Neural progenitor cell (in vitro differentiated cells): Measurements from ENCODE around the gene C2orf78. TPM values are rescaled to one million over a fixed set of nuclear protein-coding genes. Genes with fewer than 3 reads are reported as not detected.
A peak's percentile ranks its signal among the peaks of the same experiment; 100 is the strongest.
"Not testable (repeated sequence)": the region's sequence is repeated elsewhere in the genome, so short reads cannot be mapped to it uniquely, and the experiment has no call there.

ENCODE experiments used
- DNase-seq: peaks from one replicate; pipeline ENCODE4 v3.0.0-alpha.2; 2016; ENCODE audit warnings: low spot score
- H2AFZ ChIP-seq: fragments of 200-600 bp; sonication (generic); replicated peaks from 2 replicates; pipeline ENCODE4 v1.6.1; 2016; ENCODE audit warnings: antibody characterized with exemption
- H3F3A ChIP-seq: fragments of 200-600 bp; sonication (generic); 2 replicates; pipeline ENCODE4 v1.6.1; 2016; ENCODE audit warnings: antibody characterized with exemption, low read depth
- H3K27ac ChIP-seq: fragments of 200-600 bp; sonication (generic); 2 replicates; pipeline ENCODE4 v1.5.1; 2016; ENCODE audit warnings: mild to moderate bottlenecking
- H3K27me3 ChIP-seq: fragments of 200-600 bp; sonication (generic); 2 replicates; pipeline ENCODE4 v1.6.1; 2016; ENCODE audit warnings: mild to moderate bottlenecking, moderate library complexity
- H3K36me3 ChIP-seq: fragments of 200-600 bp; sonication (generic); 2 replicates; pipeline ENCODE4 v1.5.1; 2016
- H3K4me1 ChIP-seq: fragments of 200-600 bp; sonication (generic); 2 replicates; pipeline ENCODE4 v1.6.1; 2016; ENCODE audit warnings: mixed run types
- H3K4me2 ChIP-seq: fragments of 200-600 bp; sonication (generic); 2 replicates; pipeline ENCODE4 v1.6.1; 2016
- H3K4me3 ChIP-seq: fragments of 200-600 bp; sonication (generic); 2 replicates; pipeline ENCODE4 v1.5.1; 2016
- H3K79me2 ChIP-seq: fragments of 200-600 bp; sonication (generic); 2 replicates; pipeline ENCODE4 v1.6.1; 2016; ENCODE audit warnings: low read depth
- H3K9ac ChIP-seq: fragments of 200-600 bp; sonication (generic); 2 replicates; pipeline ENCODE4 v1.6.1; 2016
- H3K9me3 ChIP-seq: fragments of 200-600 bp; sonication (generic); 2 replicates; pipeline ENCODE4 v1.5.1; 2016; ENCODE audit warnings: low read depth
- H4K20me1 ChIP-seq: fragments of 200-600 bp; sonication (generic); 2 replicates; pipeline ENCODE4 v1.6.1; 2016; ENCODE audit warnings: low read depth
- H3K27ac Mint-ChIP-seq: 3 replicates; pipeline ENCODE4 v1.8.0; 2021; ENCODE audit warnings: mixed read lengths
- H3K27me3 Mint-ChIP-seq: 2 replicates; pipeline ENCODE4 v1.8.0; 2022; ENCODE audit warnings: low read depth, mild to moderate bottlenecking, inconsistent platforms, moderate library complexity, mixed read lengths; ENCODE audit not compliant: insufficient read depth
- H3K36me3 Mint-ChIP-seq: 3 replicates; pipeline ENCODE4 v1.8.0; 2021; ENCODE audit warnings: mixed read lengths
- H3K4me1 Mint-ChIP-seq: 3 replicates; pipeline ENCODE4 v1.8.0; 2021; ENCODE audit warnings: mixed read lengths
- H3K4me3 Mint-ChIP-seq: 3 replicates; pipeline ENCODE4 v1.8.0; 2021; ENCODE audit warnings: mild to moderate bottlenecking, moderate library complexity, mixed read lengths
- H3K9me3 Mint-ChIP-seq: 3 replicates; pipeline ENCODE4 v1.8.0; 2020; ENCODE audit warnings: mixed read lengths
- CTCF ChIP-seq: fragments of 200-600 bp; sonication (generic); IDR thresholded peaks from 2 replicates; pipeline ENCODE4 v1.5.1; 2017; ENCODE audit warnings: antibody characterized with exemption, mild to moderate bottlenecking
- EZH2 ChIP-seq: fragments of 200-600 bp; sonication (generic); IDR thresholded peaks from 2 replicates; pipeline ENCODE4 v1.6.1; 2017; ENCODE audit warnings: antibody characterized with exemption, mild to moderate bottlenecking, moderate library complexity
- EZH2phosphoT487 ChIP-seq: fragments of 200-600 bp; sonication (generic); IDR thresholded peaks from 2 replicates; pipeline ENCODE4 v1.6.1; 2017; ENCODE audit warnings: antibody characterized with exemption
- total RNA-seq: library from RNA; depleted of rRNA; stranded (reverse); fragments of >200 nt; gene quantifications from 2 replicates; pipeline ENCODE4 v1.2.3, GENCODE V29; 2015; ENCODE audit warnings: low replicate concordance

C2orf78 gene, protein sequence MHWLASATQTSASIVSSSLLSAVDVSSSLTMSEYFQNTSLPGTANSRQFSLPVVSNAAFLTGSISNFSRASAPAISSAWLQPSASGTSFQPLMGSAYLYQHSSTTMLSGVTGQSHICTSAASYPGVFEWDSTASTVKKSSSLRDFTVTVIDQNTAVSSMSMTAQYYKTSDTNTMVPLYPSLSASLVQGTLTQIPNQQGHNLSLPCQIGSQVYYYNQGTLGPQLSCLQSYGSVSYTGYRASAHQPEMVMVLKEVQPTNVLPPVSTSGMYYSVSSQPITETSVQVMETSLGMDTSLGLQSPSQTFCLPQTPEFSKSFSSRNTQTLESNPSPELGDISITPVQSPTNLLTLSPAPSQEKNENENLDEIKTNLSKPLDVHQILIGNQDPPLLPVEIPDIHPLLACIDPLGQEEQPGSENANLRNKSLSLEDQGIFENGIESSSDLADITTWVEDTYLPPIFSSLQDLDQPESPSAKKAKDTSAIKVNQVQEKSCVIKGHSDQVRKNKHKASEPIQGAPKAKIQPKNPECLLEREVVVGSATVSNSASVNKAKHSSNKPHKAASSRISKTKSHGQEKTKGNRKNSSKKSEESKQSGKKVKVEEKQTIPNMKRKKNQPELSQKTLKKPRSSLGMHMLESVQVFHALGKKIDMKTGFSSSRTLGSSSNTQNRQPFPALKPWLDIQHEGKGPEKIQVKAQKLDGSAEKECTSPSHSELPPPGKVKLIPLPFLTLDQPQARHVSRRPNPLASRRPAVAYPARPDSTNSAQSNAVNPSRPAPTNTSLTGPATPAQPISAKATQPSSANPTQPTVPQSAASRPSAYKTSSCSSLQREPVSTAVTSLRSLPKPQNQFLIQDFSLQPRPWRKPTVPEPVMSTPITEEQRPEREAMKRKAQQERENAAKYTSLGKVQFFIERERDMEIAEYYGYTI
- total RNA-seq = 0.06 and 0.21 TPM in 2 replicates

DNA sequence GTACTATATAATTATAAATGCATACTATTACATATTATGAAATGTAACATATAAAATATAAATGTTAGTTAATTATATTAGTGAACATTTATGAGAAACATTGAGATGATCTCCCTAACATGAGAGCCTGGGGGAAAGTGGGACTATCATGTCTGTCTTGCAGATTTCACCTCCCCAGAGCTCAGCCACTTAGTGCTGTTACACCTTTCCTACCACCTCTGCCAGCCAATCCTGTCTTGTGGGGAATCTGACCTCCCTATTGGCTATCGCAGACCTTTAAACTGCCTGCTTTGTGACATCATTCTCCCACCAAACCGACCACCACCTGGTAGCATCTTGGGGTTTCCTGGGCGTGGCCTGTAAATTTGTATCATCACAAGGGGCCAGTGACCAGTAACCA, at the start of gene C2orf78:
Gene C2orf78, plus strand, starts transcription at position 301 of the 400 bp plus-strand sequence. CDS start 127 bp downstream, outside the sequence.
- H3K36me3 Mint-ChIP-seq, H3K27ac ChIP-seq, H3F3A ChIP-seq, H3K27me3 ChIP-seq, H3K36me3 ChIP-seq, H3K9me3 ChIP-seq, H3K4me3 ChIP-seq, H3K27me3 Mint-ChIP-seq, H3K27ac Mint-ChIP-seq, DNase-seq, H3K4me2 ChIP-seq, H3K4me3 Mint-ChIP-seq, H3K4me1 Mint-ChIP-seq, H3K79me2 ChIP-seq, H4K20me1 ChIP-seq, H3K4me1 ChIP-seq, H3K9ac ChIP-seq, H3K9me3 Mint-ChIP-seq: not testable (repeated sequence)
- peak within 1 kb of the TSS; percentile 57 for H2AFZ ChIP-seq

DNA sequence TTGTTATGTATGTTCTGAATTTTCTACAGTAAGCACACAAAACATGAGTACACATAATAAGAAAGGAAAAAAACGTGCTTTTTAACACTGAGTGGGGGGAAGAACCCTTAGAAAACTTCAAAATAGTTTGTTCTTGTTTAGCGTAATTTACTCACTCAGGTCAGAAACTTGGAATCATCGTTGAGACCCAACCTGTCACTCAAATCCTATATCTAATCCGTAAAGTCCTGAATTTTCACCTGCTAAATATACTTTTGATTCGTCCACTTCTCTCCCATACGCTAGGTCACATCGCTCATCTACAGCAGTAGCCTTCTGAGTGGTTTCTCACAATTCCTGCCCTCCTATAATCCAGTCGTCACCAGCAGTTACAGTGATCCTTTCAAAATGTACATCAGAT, 47.6 kb upstream of the C2orf78 start:
- Histone ChIP-seq H3K9me3 (no peaks in the 10 kb centered on the region), H2AFZ (no peak overlapping the region), H3F3A (peaks cover 9% of the 10 kb centered on the region), H3K4me1 (peaks cover 8% of the 10 kb centered on the region), H3K4me2 (peak overlapping the region; percentile 96), H3K36me3 (no peaks in the 10 kb centered on the region), H3K27ac (no peak overlapping the region), H3K9ac (peak overlapping the region; percentile 71), H3K27me3 (peaks cover 35% of the 10 kb centered on the region), H4K20me1 (peaks cover 3% of the 10 kb centered on the region), H3K79me2 (peaks cover 20% of the 10 kb centered on the region), H3K4me3 (peak overlapping the region; percentile 90)
- DNase-seq = no peak
- peaks cover 12% of the 10 kb centered on the region for H3K4me1 Mint-ChIP-seq
- peak overlapping the region; percentile 96 for H3K4me3 Mint-ChIP-seq
- no peaks in the 10 kb centered on the region for H3K27me3 Mint-ChIP-seq
- H3K36me3 Mint-ChIP-seq = peaks cover 11% of the 10 kb centered on the region
- H3K27ac Mint-ChIP-seq = peak overlapping the region; percentile 78
- TF ChIP-seq CTCF (no peak), EZH2 (no peak), EZH2phosphoT487 (no peak)
- peaks cover 8% of the 10 kb centered on the region for H3K9me3 Mint-ChIP-seq

DNA sequence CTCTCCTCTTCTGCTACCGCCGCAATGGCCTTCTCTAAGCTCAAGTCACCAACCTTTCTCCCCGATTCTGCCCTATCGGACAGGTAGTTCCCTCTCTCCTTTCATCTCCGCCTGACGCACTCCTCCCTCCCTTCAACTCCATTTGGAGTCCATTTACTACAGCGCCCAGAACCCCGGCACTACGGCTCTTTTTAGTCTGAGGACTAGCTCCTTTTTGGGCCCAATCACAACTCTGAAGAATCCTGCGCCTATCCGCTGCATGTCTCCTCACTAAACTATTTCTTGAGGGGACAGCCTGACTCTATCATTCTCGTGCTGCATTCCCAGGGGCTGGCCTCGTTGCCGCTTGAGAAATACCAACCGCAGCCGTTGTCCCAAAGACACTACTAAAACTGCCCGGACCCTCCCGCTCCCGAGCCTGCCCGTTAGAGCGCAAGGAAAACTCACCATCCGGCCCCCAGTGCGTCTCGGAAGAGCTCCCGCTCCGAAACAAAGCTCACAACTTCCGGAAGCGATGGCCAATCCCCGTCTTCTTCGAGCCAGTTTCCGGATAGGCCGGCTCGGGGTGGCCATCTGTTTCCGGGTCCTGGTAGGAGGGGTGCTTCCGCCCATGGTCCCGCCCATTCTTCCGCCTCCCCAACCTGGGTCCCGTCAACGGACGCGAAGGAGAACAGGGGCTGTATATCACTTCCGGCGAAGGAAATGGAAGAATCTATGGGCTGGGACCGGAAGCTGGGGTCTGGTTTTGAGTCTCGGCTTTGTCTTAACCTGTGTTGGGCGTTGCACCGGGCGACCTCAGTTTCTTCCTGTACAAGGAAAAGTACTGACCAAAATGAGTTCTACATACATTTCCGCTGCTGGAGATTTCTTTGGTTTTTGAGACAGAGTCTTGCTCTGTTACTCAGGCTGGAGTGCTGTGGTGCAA, 46.9 kb upstream of the C2orf78 start, which contains the start of gene TPRKB:
Gene TPRKB, minus strand, starts transcription at position 491 of the 925 bp plus-strand sequence. CDS start 2,776 bp downstream, outside the sequence.
- DNase-seq = peak; percentile 92
- Mint-ChIP-seq H3K4me1 (peaks cover 12% of the 10 kb centered on the region), H3K36me3 (peaks cover 8% of the 10 kb centered on the region), H3K27me3 (no peaks in the 10 kb centered on the region), H3K27ac (peak within 1 kb of the TSS; percentile 78), H3K9me3 (peaks cover 8% of the 10 kb centered on the region), H3K4me3 (peak within 1 kb of the TSS; percentile 96)
- Histone ChIP-seq H3K9me3 (no peaks in the 10 kb centered on the region), H3K4me3 (peak within 1 kb of the TSS; percentile 90), H2AFZ (peak within 1 kb of the TSS; percentile 82), H3K9ac (peak within 1 kb of the TSS; percentile 71), H3K27ac (no peak within 1 kb of the TSS), H3K4me1 (peaks cover 8% of the 10 kb centered on the region), H3K4me2 (peak within 1 kb of the TSS; percentile 96), H3K27me3 (peaks cover 42% of the 10 kb centered on the region), H3K36me3 (no peaks in the 10 kb centered on the region), H4K20me1 (peaks cover 3% of the 10 kb centered on the region), H3F3A (peaks cover 9% of the 10 kb centered on the region), H3K79me2 (peaks cover 20% of the 10 kb centered on the region)
- TF ChIP-seq CTCF (no peak), EZH2 (no peak), EZH2phosphoT487 (no peak)
